GM21515 (cell line): ENCODE results near the gene SFI1.
A peak's percentile ranks its signal among the peaks of the same experiment; 100 is the strongest.
"Not testable (repeated sequence)": the region's sequence is repeated elsewhere in the genome, so short reads cannot be mapped to it uniquely, and the experiment has no call there.

Experiments
- ATAC-seq: cut with Tn5 transposase; IDR thresholded peaks from one replicate; pipeline ENCODE4 v1.9.1; 2021; ENCODE audit not compliant: unreplicated experiment

The SFI1 gene, protein sequence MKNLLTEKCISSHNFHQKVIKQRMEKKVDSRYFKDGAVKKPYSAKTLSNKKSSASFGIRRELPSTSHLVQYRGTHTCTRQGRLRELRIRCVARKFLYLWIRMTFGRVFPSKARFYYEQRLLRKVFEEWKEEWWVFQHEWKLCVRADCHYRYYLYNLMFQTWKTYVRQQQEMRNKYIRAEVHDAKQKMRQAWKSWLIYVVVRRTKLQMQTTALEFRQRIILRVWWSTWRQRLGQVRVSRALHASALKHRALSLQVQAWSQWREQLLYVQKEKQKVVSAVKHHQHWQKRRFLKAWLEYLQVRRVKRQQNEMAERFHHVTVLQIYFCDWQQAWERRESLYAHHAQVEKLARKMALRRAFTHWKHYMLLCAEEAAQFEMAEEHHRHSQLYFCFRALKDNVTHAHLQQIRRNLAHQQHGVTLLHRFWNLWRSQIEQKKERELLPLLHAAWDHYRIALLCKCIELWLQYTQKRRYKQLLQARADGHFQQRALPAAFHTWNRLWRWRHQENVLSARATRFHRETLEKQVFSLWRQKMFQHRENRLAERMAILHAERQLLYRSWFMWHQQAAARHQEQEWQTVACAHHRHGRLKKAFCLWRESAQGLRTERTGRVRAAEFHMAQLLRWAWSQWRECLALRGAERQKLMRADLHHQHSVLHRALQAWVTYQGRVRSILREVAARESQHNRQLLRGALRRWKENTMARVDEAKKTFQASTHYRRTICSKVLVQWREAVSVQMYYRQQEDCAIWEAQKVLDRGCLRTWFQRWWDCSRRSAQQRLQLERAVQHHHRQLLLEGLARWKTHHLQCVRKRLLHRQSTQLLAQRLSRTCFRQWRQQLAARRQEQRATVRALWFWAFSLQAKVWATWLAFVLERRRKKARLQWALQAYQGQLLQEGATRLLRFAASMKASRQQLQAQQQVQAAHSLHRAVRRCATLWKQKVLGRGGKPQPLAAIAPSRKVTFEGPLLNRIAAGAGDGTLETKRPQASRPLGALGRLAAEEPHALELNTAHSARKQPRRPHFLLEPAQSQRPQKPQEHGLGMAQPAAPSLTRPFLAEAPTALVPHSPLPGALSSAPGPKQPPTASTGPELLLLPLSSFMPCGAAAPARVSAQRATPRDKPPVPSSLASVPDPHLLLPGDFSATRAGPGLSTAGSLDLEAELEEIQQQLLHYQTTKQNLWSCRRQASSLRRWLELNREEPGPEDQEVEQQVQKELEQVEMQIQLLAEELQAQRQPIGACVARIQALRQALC

DNA sequence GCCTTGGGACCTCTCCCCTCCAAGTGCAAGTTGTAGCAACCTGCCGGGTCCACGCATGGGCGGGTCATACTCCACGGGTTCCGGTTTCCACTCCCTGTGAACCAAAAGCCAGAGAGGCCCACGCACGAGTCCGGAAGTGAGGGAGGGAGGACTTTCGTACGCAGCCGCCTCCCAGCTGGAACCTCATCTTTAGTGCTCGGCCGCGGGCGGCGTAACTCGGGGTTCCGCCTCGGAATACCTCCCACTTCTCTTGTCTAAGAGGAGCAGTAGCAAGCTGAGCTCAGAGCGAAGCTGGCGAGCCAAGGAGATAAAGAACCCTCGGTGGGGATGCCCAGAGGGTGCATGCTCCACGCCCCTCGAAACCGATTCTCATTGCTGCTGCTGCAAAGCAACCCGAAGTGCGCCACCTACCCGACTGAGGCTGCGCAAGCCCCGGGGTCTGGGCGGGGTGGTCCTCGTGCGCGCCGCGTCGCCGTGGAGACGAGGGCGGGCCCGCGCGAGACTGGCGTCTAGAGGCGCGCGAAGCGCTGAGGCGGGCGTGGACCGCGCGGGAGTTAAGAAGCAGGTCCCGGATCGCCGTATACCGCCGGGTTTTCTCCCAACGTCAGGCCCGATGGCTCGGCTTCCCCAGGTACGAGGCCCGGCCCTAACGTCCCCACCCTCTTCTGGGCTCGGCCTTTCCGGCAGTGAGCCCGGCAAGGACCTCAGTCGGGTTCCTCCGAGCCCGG, at the start of gene SFI1:
TSS of gene SFI1 (plus strand) at position 530 of the 728 bp plus-strand sequence. CDS start 11,749 bp downstream, outside the sequence.
- peak; percentile 67 for ATAC-seq

DNA sequence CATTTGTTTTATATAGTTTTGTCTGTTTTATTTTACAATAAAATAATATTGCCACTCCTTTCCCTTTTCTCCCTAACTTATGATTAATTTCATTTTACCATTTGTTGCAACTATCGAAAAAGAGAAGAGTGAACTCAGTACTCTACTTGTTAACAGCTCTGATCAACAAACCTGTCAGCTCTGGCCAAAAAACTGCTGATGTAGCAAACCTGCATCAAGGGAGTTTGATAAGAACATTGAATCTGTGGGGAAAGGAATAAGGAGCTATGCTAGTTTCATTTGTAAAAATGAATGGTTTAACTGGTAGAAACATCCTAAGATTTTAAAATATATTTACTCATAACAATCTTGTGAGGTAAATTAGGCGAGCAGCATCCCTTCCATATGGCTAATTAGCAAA, 49.6 kb upstream of the SFI1 start:
- no peak for ATAC-seq

DNA sequence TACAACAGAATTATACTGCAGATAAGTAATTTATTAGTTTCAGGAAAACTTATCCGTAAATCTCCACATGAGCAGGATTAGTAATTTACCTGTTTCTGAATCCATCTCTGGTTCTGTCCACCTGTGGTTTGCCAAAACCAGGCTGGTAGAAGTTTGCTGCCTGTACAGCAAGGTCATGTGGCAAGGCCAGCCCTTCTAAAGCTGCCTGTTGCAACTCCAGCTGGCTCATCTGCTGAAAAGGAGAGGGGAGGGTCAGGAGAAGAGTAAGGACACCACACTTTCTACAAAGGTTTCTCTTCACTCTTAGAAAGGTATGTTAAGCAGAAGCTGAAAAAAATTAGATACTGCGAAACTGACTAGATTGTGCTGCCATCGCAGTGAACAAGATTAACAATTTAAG, 49.0 kb upstream of the SFI1 start:
- no peak for ATAC-seq

DNA sequence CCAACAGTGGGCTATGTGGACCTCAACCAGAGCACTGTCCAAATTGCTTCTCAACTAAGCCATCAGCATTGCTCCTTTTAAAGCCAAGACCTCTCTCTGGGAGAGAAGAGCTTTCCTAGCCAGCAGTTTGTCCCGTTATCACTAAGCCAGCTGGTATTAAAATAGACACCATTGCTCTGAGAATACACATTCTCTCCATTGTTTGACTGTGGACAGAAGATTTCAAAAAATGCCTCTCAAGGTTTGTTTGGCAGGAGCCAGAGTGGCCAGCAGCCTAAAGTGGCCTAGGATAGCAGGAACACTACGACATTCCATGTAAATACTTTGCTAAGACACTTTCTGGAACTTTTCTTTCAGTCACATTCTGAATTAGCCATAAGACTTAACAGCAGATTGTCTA, 48.0 kb upstream of the SFI1 start:
- ATAC-seq: no peak

DNA sequence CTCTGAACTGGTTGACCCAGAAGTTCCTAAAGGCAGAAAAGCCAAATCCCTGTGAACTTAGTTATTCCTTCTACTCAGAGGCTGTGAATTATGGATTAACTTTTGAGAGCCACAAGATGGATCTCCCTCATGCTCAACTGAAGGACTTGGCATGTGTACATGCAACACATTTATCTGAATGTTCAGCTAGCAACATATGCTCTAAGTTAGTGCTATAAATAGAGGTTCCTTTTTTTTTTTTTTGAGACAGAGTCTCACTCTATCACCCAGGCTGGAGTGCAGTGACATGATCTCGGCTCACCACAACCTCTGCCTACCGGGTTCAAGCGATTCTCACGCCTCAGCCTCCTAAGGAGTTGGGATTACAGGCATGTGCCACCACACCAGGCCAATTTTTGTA, 46.8 kb upstream of the SFI1 start:
- ATAC-seq: no peak

DNA sequence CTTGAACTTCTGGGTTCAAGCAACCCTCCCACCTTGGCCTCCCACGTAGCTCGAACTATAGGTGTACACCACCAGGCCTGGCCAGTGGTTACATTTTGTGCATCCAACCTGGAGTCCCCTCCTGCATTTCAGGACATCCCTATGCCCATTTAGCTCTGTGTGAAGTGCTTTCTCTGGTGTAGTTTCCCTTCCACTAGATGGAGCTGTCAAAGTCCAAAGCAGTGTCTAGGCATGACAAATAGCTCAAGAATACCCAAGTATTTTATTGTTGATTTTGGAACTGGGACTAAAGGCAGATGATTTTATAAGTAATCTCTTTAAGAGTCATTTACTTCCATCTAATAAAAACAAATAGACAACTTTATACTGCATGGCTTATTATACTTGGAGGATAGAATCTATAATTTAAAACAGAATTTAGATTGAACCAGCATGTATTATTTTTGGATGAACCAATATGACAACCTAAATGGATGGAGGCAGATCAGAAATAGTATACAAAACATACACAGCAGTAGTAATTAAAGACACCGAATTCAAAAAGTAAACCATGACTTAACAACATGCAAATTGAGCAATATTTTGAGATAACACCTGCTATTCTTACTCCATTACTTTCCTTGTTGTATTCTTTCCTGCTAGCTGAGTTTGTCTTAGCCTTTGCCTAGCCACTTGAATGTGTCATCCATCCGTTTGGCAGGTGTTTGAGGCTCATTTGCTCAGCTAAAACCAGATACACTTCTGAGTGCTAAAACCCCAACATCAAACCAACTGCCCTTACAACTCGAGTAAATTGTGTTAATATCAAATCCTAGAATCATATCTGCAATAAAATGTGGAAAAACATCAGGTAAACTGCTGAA, 44.4 kb upstream of the SFI1 start:
- ATAC-seq: no peak

DNA sequence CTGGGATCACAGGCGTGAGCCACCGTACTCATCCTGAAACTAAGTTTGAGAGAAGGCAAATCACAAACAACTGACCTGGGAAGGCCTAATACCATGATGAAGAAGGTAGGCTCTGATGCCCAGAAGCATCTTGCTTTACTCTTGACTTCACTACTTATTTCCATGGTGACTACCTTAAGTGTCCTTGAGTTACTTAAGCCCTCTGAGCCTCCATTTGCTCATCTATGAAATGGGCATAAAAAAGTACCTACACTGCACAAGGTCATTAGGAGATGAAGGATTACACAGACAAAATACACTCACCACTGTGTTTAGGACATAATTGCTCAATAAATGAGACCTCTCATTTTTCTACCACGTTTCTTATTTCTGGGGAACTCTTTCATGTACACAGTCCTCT, 34.6 kb upstream of the SFI1 start:
- ATAC-seq: no peak

DNA sequence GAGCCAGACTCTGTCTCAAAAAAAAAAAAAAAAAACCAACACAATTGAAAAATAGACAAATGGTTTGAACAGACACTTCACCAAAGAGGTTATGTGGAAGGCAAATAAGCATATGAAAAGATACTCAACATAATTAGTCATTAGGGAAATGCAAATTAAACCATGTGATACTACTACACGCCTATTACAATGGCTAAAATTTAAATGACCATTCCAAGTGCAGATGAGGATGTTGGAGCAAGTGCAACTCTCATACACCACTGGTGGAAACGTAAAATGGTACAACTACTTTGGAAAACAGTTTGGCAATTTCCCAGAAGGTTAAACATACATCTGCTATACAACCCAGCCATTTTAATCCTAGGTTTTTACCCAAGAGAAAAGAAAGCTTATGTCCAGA, 31.0 kb upstream of the SFI1 start:
- no peak for ATAC-seq

DNA sequence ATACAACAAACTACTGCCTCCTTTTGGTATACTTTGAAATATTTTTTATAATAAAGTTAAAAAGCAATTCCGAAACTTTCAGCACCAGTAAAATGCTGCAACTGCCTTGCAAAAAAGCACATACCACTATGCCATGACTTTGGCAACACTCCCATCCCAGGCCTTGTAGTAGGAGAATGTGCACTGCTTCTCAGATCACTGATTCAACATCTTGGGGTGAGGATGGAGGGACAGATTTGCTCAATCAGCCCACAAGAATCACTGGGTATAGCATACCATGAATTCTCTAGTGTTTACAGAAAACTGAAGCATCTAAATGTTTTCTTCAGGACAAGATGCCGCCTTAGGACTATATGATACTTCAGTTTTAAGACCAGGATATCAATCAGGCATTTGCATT, 21.6 kb upstream of the SFI1 start:
- ATAC-seq: no peak

DNA sequence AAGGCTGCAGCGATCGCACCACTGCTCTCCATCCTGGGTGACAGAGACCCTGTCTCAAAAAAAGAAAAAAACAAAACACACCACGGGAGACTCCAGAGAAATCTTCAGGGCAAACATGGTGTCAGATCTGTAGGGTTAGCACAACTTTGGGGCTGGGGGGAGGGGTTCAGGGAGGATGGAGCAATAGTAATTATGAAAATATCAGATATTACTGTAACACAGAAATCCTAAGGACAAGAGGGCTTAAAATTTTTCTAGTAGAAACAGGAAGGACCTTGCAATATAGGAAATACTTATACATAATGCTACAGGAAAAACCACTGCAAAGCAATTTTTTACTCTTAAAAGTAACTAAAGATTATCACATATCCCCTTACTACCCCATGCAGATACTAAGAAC, 20.5 kb upstream of the SFI1 start:
- no peak for ATAC-seq

DNA sequence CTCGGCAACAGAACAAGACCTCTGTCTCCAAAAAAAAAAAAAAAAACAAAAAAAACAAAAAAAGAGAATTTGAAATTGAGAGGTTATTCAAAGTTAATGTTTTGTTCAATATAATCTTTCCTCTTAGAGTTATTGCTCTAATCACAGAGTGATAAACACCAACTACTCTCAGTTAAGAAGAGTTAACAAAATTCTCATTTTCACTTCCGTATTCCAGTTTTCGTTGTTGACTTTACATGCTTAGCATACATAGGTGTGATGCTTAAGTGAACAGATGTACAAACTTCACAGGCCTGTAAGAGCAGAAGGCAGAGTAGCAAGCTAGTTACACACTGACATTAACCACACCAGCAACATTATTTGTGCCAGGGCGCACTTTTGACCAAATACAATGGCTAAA, 19.0 kb upstream of the SFI1 start:
- ATAC-seq: peak; percentile 67

DNA sequence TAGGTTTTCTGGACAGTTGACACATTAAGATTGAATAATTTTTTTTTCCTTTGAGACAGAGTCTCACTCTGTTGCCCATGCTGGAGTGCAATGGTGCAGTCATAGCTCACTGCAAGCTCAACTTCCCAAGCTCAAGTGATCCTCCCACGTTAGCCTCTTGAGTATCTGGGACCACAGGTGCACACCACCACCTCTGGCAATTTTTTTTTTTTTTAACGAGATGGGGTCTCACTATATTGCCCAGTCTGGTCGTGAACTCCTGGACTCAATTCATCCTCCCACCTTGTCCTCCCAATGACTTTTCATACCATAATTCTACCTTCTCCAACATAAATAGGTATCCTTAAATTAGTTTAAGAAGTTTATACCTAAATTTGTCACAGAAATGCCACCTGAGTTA, 15.2 kb upstream of the SFI1 start:
- ATAC-seq: no peak

DNA sequence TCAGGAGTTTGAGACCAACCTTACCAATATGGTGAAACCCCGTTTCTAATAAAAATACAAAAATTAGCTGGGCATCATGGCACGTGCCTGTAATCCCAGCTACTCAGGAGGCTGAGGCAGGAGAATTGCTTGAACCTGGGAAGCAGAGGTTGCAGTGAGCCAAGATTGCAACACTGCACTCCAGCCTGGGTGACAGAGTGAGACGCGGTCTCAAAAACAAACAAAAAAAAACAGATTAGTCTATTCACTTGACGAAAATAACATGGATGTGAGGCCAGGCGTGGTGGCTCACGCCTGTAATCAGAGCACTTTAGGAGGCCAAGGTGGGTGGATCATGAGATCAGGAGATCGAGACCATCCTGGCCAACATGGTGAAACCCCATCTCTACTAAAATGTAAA, 13.9 kb upstream of the SFI1 start:
- ATAC-seq: not testable (repeated sequence)

DNA sequence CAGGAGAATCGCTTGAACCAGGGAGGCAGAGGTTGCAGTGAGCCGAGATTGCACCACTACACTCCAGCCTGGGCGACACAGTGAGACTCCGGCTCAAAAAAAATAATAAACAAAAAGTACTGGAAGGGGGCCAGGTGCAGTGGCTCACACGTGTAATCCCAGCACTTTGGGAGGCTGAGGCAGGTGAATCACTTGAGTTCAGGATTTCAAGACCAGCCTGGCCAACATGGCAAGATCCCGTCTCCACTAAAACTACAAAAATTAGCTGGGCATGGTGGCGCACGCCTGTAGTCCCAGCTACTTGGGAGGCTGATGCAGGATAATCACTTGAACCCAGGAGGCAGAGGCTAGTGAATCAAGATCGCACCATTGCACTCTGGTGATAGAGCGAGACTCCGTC, 10.0 kb upstream of the SFI1 start:
- not testable (repeated sequence) for ATAC-seq

DNA sequence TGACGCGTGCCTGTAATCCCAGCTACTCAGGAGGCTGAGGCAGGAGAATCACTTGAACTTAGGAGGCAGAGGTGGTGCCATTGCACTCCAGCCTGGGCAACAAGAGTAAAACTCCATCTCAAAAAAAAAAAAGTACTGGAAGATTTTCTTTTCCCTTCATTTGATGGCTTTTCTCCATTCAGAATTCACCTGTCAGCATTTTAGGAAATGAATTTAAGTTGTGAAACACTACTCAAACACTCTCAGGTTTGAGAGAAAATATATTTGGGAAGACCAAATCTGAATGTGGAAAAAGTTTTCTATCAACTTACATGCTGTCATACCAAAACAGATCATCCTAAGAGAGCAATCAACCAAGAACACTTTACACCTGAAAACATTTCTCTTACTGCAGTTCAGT, 9.4 kb upstream of the SFI1 start:
- ATAC-seq: no peak

DNA sequence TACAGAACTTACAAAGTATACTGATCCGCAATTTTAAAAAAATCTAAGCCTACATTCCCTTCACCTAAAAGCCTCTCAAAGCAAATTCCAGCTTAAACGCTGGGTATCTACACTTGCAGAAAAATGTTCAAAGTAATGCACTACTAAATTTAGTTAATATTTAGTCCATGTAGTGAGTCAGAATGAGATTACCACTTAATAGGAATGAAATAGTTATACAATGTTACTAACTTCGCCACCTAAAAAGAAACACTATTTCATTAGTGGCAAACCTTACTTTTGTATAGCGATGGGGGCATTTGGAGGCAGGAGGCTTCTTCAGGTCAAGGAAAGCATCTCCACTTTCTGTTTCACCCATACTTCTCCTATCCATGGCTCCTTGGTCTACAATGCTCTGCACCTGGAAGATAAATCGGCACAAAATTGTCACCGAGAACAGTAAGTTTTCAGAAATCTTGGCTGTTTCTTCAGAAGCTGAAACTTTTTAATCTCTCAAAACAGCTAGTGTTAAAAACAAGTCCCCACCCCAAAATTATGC, 7.9 kb upstream of the SFI1 start:
- ATAC-seq: no peak

DNA sequence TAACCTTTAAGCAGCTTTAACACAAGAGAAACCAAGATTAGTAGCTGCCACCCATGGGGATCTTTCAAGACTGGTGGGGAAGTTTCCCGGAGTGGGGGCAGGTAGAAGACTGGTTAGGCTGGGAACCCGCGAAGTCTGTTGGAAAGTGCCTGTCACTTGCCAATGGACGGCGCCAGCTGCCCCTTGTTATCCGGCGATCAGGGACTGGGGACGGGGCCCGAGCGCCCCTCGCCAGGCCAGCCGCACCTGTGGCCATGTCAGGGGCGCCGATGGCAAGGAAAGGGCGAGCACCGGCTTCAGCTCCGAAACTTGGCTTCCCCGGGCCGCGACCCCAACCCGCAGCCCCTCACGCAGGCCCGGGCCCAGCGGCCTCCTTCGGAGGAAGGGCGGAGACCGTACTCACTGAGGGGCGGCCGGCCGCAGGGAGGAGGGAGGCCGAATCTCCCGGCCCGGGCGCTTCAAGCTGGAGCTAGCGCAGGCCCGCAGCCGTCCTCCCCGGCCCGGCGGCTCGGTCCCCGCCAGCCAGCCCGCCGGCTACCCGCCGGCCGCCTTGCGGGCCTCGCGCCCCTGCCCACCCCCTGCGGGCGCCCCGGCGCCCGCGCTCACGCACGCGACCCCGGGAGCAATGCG, 7.2 kb upstream of the SFI1 start:
- peak; percentile 19 for ATAC-seq

DNA sequence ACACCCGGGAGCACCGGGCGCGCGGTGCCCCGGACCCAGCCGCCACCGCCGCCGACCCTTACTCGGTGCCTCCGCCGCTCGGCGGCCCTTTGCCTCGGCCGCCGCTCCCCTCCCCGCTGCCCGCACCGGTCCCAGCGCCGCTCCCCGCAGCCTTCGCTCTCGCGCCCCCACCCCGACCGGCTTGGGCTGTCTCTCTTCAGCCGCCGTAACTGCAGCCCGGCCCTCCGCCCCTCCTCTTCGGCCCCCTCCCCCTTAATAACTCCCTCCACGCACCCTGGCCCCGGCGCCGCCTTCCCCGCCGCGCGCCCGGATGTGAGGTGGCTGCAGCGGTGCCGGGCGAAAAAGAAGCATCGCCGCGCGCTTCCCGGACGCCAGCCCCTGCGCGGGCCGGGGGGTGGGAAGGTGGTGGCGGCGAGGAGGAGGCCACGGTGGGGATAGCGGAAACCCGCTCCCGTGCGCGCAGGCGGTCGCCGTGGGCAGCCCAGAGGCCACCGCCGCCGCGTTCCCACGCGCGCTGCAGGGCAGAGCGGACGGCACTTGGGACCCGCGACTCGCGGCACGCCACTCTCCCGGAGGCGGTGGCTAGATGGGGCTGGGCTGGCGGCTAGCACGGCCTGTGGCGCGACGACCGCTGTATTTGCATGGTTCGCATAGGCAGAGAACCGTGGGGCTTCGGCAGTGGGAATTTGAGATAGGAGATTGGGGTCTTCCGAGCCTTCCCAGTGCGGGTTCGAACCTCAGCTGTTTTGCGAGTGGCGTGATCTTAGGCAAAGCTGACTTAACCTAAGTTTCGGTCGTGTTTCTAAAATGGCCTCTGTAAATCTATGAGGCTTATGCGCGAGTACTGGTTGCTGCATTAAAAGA, 6.5 kb upstream of the SFI1 start, which contains the start of gene EIF4ENIF1:
TSS of gene EIF4ENIF1 (minus strand) at position 211 of the 864 bp plus-strand sequence. CDS start 1,124 bp downstream, outside the sequence.
- peak; percentile 30 for ATAC-seq
